ENCODE measurements around the gene TTC34. TPM values are rescaled to one million over a fixed set of nuclear protein-coding genes. Genes with fewer than 3 reads are reported as not detected.
"Not testable (repeated sequence)": the region's sequence is repeated elsewhere in the genome, so short reads cannot be mapped to it uniquely, and the experiment has no call there.

The TTC34 gene
- total RNA-seq, 2 experiments from 2014 or later = 1.6 to 1.9 TPM

GRCh38 chr1:2804628-2805351, 3.3 kb upstream of the TTC34 start:
- H3K9me3 Mint-ChIP-seq = no peaks in the 10 kb centered on the region
- peaks cover 3% of the 10 kb centered on the region for H3K4me1 Mint-ChIP-seq
- DNase-seq = no peak
- H3K27me3 Mint-ChIP-seq = no peaks in the 10 kb centered on the region
- CTCF ChIA-PET = no interaction called here
- H3K36me3 Mint-ChIP-seq (ENCODE audit: low read depth) = no peaks in the 10 kb centered on the region
- POLR2A ChIA-PET = no interaction called here
- no peak overlapping the region for H3K4me3 Mint-ChIP-seq
- H3K27ac Mint-ChIP-seq = no peak overlapping the region

- H3K9me3 Mint-ChIP-seq = no peaks in the 10 kb centered on the region
Observed at GRCh38 chr1:2803931-2804627, 2.6 kb upstream of the TTC34 start.

GRCh38 chr1:2803086-2803930, 1.8 kb upstream of the TTC34 start:
- no peak for DNase-seq
- Mint-ChIP-seq H3K27ac (no peak overlapping the region), H3K27me3 (no peaks in the 10 kb centered on the region), H3K4me3 (no peak overlapping the region), H3K9me3 (no peaks in the 10 kb centered on the region), H3K36me3 (ENCODE audit: low read depth) (no peaks in the 10 kb centered on the region), H3K4me1 (peaks cover 3% of the 10 kb centered on the region)
- ChIA-PET CTCF (interaction anchor here (1.1 kb wide), 1 partner anchor 603 kb away, joined by 3 read pairs; no protein-coding TSS in a partner anchor), POLR2A (no interaction called here)

More at GRCh38 chr1:2803931-2804627, 2.6 kb upstream of the TTC34 start:
- Mint-ChIP-seq H3K27ac (no peak overlapping the region), H3K4me3 (no peak overlapping the region), H3K36me3 (ENCODE audit: low read depth) (no peaks in the 10 kb centered on the region), H3K4me1 (peaks cover 3% of the 10 kb centered on the region), H3K27me3 (no peaks in the 10 kb centered on the region)
- ChIA-PET CTCF (no interaction called here), POLR2A (no interaction called here)
- no peak for DNase-seq

GRCh38 chr1:2802421-2802961, 998 bp upstream of the TTC34 start:
- H3K4me1 Mint-ChIP-seq = peaks cover 3% of the 10 kb centered on the region
- ChIA-PET POLR2A (no interaction called here), CTCF (interaction anchor here (1.1 kb wide), 1 partner anchor 602 kb away, joined by 3 read pairs; no protein-coding TSS in a partner anchor)
- H3K36me3 Mint-ChIP-seq (ENCODE audit: low read depth) = no peaks in the 10 kb centered on the region
- H3K9me3 Mint-ChIP-seq = no peaks in the 10 kb centered on the region
- H3K27ac Mint-ChIP-seq = no peak overlapping the region
- H3K4me3 Mint-ChIP-seq = no peak overlapping the region
- DNase-seq = no peak
- no peaks in the 10 kb centered on the region for H3K27me3 Mint-ChIP-seq

- no peak for DNase-seq
- ChIA-PET CTCF (no interaction called here), POLR2A (no interaction called here)
- H3K9me3 Mint-ChIP-seq = peaks cover 2% of the 10 kb centered on the region
- H3K4me3 Mint-ChIP-seq = no peak overlapping the region
- no peak overlapping the region for H3K27ac Mint-ChIP-seq
- no peaks in the 10 kb centered on the region for H3K36me3 Mint-ChIP-seq (ENCODE audit: low read depth)
- H3K4me1 Mint-ChIP-seq = peaks cover 3% of the 10 kb centered on the region
- H3K27me3 Mint-ChIP-seq = no peaks in the 10 kb centered on the region
Observed at GRCh38 chr1:2801046-2801445, 447 bp downstream of the TTC34 start.

GRCh38 chr1:2800664-2801045, 838 bp downstream of the TTC34 start:
- CTCF ChIA-PET = no interaction called here
- Mint-ChIP-seq H3K36me3 (ENCODE audit: low read depth) (no peaks in the 10 kb centered on the region), H3K9me3 (peaks cover 5% of the 10 kb centered on the region), H3K4me3 (no peak overlapping the region), H3K4me1 (peaks cover 3% of the 10 kb centered on the region), H3K27me3 (no peaks in the 10 kb centered on the region), H3K27ac (no peak overlapping the region)
- no peak for DNase-seq
- POLR2A ChIA-PET = no interaction called here

GRCh38 chr1:2799811-2800663, 1.5 kb downstream of the TTC34 start:
- ChIA-PET POLR2A (no interaction called here), CTCF (no interaction called here)
- no peak overlapping the region for H3K4me3 Mint-ChIP-seq
- H3K27ac Mint-ChIP-seq = no peak overlapping the region
- H3K27me3 Mint-ChIP-seq = no peaks in the 10 kb centered on the region
- DNase-seq = no peak
- peaks cover 3% of the 10 kb centered on the region for H3K4me1 Mint-ChIP-seq
- H3K9me3 Mint-ChIP-seq = peaks cover 6% of the 10 kb centered on the region
- H3K36me3 Mint-ChIP-seq (ENCODE audit: low read depth) = no peaks in the 10 kb centered on the region

GRCh38 chr1:2798958-2799357, 2.5 kb downstream of the TTC34 start:
- H3K4me3 Mint-ChIP-seq, POLR2A ChIA-PET, H3K27me3 Mint-ChIP-seq: not testable (repeated sequence)

GRCh38 chr1:2797741-2798016, 3.8 kb downstream of the TTC34 start:
- Mint-ChIP-seq H3K27me3 (peaks cover 4% of the 10 kb centered on the region), H3K9me3 (peaks cover 15% of the 10 kb centered on the region), H3K4me3 (no peak overlapping the region), H3K27ac (no peak overlapping the region), H3K4me1 (peaks cover 3% of the 10 kb centered on the region), H3K36me3 (ENCODE audit: low read depth) (no peaks in the 10 kb centered on the region)
- POLR2A ChIA-PET = no interaction called here
- DNase-seq = no peak
- CTCF ChIA-PET = no interaction called here

More at GRCh38 chr1:2798958-2799357, 2.5 kb downstream of the TTC34 start:
- DNase-seq; CTCF ChIA-PET; H3K4me1 Mint-ChIP-seq; H3K27ac Mint-ChIP-seq; H3K9me3 Mint-ChIP-seq; H3K36me3 Mint-ChIP-seq (ENCODE audit: low read depth): not testable (repeated sequence)

- ChIA-PET POLR2A (no interaction called here), CTCF (no interaction called here)
- no peak overlapping the region for H3K27ac Mint-ChIP-seq
- H3K4me1 Mint-ChIP-seq = peaks cover 3% of the 10 kb centered on the region
- H3K4me3 Mint-ChIP-seq = no peak overlapping the region
- H3K27me3 Mint-ChIP-seq = peaks cover 4% of the 10 kb centered on the region
- no peaks in the 10 kb centered on the region for H3K36me3 Mint-ChIP-seq (ENCODE audit: low read depth)
- no peak for DNase-seq
- H3K9me3 Mint-ChIP-seq = peaks cover 21% of the 10 kb centered on the region
Observed at GRCh38 chr1:2796890-2797740, 4.4 kb downstream of the TTC34 start.

GRCh38 chr1:2795926-2796325, 5.6 kb downstream of the TTC34 start:
- ChIA-PET CTCF (no interaction called here), POLR2A (no interaction called here)
- Mint-ChIP-seq H3K4me1 (no peaks in the 10 kb centered on the region), H3K4me3 (no peak overlapping the region), H3K27ac (no peak overlapping the region), H3K9me3 (peaks cover 21% of the 10 kb centered on the region), H3K36me3 (ENCODE audit: low read depth) (no peaks in the 10 kb centered on the region), H3K27me3 (peaks cover 11% of the 10 kb centered on the region)
- no peak for DNase-seq
